K562 (cell line): ENCODE measurements around the gene LILRA6. TPM values are rescaled to one million over a fixed set of nuclear protein-coding genes. Genes with fewer than 3 reads are reported as not detected.

Experiments
- ATAC-seq: fragments of 200-7000 bp; cut with Tn5 transposase; 3 replicates; pipeline ENCODE4 v1.9.1; 2020; ENCODE audit warnings: moderate library complexity
- BruUV-seq: library from RNA; stranded (reverse); fragments of 400-500 nt; replicated peaks from 2 replicates; lab custom pipeline; 2021; lab: Mats Ljungman, UMichigan
- CTCF ChIA-PET: fragments of 300-600 bp; formaldehyde crosslinking; extraction: SDS; loops from one replicate; lab custom pipeline; 2021; ENCODE audit warnings: low intra/inter-chr PET ratio; lab: Yijun Ruan, JAX
- POLR2A ChIA-PET: fragments of 300-600, 350-650 bp; sonication (Branson Sonifier 250); formaldehyde crosslinking; extraction: SDS; loops from one replicate; lab custom pipeline; 2021; ENCODE audit warnings: antibody characterized with exemption, inconsistent platforms; lab: Yijun Ruan, JAX
- DNase-seq, 4 experiments: peaks; one replicate each; pipeline versions ENCODE4 v3.0.0 to v3.0.0-alpha.2; 2011 to 2018; ENCODE audit warnings: low spot score in 3 of 4, mixed read lengths in 3 of 4; ENCODE audit errors: extremely low read depth in 1 of 4
- FAIRE-seq: peaks from 2 replicates; lab custom pipeline; 2011; peaks lifted over from hg19 to GRCh38; lab: Jason Lieb, UNC
- H2AFZ ChIP-seq: 2 replicates; pipeline ENCODE4 v1.6.0; 2011; ENCODE audit warnings: low read depth, low read length, control low read depth, inconsistent platforms
- H3K27ac ChIP-seq: fragments of 200-600 bp; 3 replicates; pipeline ENCODE4 v1.8.0; 2011; ENCODE audit warnings: low read depth, mild to moderate bottlenecking, control low read depth, inconsistent platforms, low read length, moderate library complexity, mixed read lengths; ENCODE audit errors: extremely low read depth
- H3K27me3 ChIP-seq, 2 experiments: fragments of 300-600 bp in 1 of 2; 2 replicates in 1 of 2; 3 replicates in 1 of 2; pipeline versions ENCODE4 v1.6.0 to v1.8.0; 2011; ENCODE audit warnings: inconsistent platforms in 2 of 2, low read length in 2 of 2, mild to moderate bottlenecking in 1 of 2, mixed read lengths in 1 of 2, moderate library complexity in 1 of 2; ENCODE audit not compliant: control insufficient read depth in 2 of 2, insufficient read depth in 2 of 2
- H3K36me3 ChIP-seq: fragments of 300-600 bp; 3 replicates; pipeline ENCODE4 v1.8.0; 2011; ENCODE audit warnings: mild to moderate bottlenecking, low read length, inconsistent platforms; ENCODE audit not compliant: control insufficient read depth, insufficient read depth
- H3K4me1 ChIP-seq, 2 experiments: fragments of 200-600 bp in 1 of 2; replicated peaks in 1 of 2; 2 replicates in 1 of 2; 3 replicates in 1 of 2; pipeline versions ENCODE4 v1.5.1 to v1.8.0; 2011; ENCODE audit warnings: inconsistent platforms in 2 of 2, low read length in 2 of 2, mild to moderate bottlenecking in 1 of 2, mixed read lengths in 1 of 2, moderate library complexity in 1 of 2; ENCODE audit not compliant: control insufficient read depth in 2 of 2, insufficient read depth in 2 of 2
- H3K4me2 ChIP-seq: 2 replicates; pipeline ENCODE4 v1.6.1; 2011; ENCODE audit warnings: low read length, control low read depth, inconsistent platforms, mixed read lengths; ENCODE audit not compliant: insufficient read depth
- H3K4me3 ChIP-seq: fragments of 200-600 bp; sonication (generic), shearing (Covaris generic); 2 replicates; pipeline ENCODE4 v1.5.1; 2016; ENCODE audit warnings: control low read depth, inconsistent platforms
- H3K79me2 ChIP-seq: fragments of 200-600 bp; 3 replicates; pipeline ENCODE4 v1.8.0; 2011; ENCODE audit warnings: low read length, inconsistent platforms; ENCODE audit not compliant: control insufficient read depth, insufficient read depth
- H3K9ac ChIP-seq, 2 experiments: 2 replicates each; pipeline versions ENCODE4 v1.6.0 to v1.6.1; 2011; ENCODE audit warnings: low read depth in 2 of 2, low read length in 2 of 2, control low read depth in 1 of 2, inconsistent platforms in 1 of 2, mild to moderate bottlenecking in 1 of 2, mixed read lengths in 1 of 2; ENCODE audit not compliant: insufficient read depth in 1 of 2
- H3K9me1 ChIP-seq: one replicate; pipeline ENCODE4 v1.6.0; 2011; ENCODE audit warnings: inconsistent platforms, mild to moderate bottlenecking, low read length, moderate library complexity; ENCODE audit not compliant: control insufficient read depth, insufficient read depth
- H3K9me3 ChIP-seq: replicated peaks from 2 replicates; pipeline ENCODE4 v1.5.1; 2011; ENCODE audit warnings: low read depth, low read length, inconsistent platforms; ENCODE audit not compliant: control insufficient read depth, insufficient read depth
- H4K20me1 ChIP-seq: replicated peaks from 2 replicates; pipeline ENCODE4 v1.6.1; 2011; ENCODE audit warnings: low read length, inconsistent platforms, mixed read lengths; ENCODE audit not compliant: control insufficient read depth, insufficient read depth
- ARID1B ChIP-seq: fragments of 450-650 bp; IDR thresholded peaks from 2 replicates; pipeline ENCODE4 v1.6.1; 2016; ENCODE audit warnings: antibody characterized with exemption, mild to moderate bottlenecking, inconsistent platforms
- CTBP1 ChIP-seq: fragments of 450-650 bp; IDR thresholded peaks from 2 replicates; pipeline ENCODE4 v1.6.1; 2016; ENCODE audit warnings: borderline replicate concordance
- E2F4 ChIP-seq: sonication (generic); formaldehyde crosslinking; IDR thresholded peaks from 2 replicates; pipeline ENCODE4 v1.8.0; 2022; ENCODE audit warnings: mild to moderate bottlenecking, low read depth, missing genetic modification reagents
- EWSR1 ChIP-seq: fragments of 450-650 bp; IDR thresholded peaks from 2 replicates; pipeline ENCODE4 v1.6.1; 2018; ENCODE audit warnings: borderline replicate concordance, mild to moderate bottlenecking, low read depth, moderate library complexity; ENCODE audit not compliant: partially characterized antibody
- GATAD2B ChIP-seq: fragments of 450-650 bp; IDR thresholded peaks from 2 replicates; pipeline ENCODE4 v1.6.1; 2017; ENCODE audit warnings: mild to moderate bottlenecking, borderline replicate concordance
- JUNB ChIP-seq: fragments of 450-650 bp; formaldehyde crosslinking; conservative IDR thresholded peaks from 2 replicates; pipeline ENCODE4 v1.4.0; 2020; ENCODE audit warnings: mild to moderate bottlenecking
- JUND ChIP-seq, 2 experiments: IDR thresholded peaks; 2 replicates in 1 of 2; 3 replicates in 1 of 2; pipeline ENCODE4 v1.6.1; 2011; ENCODE audit warnings: borderline replicate concordance in 2 of 2, low read depth in 2 of 2, low read length in 2 of 2, improper control_type of control experiment in 1 of 2, missing biosample characterization in 1 of 2, missing genetic modification characterization in 1 of 2, missing genetic modification reagents in 1 of 2
- MEIS2 ChIP-seq: fragments of 450-650 bp; IDR thresholded peaks from 2 replicates; pipeline ENCODE4 v1.6.1; 2014; ENCODE audit warnings: mild to moderate bottlenecking; ENCODE audit not compliant: partially characterized antibody
- PHF21A ChIP-seq: fragments of 450-650 bp; IDR thresholded peaks from 2 replicates; pipeline ENCODE4 v1.6.1; 2017; ENCODE audit warnings: low read depth, borderline replicate concordance
- POLR2AphosphoS5 ChIP-seq: IDR thresholded peaks from 2 replicates; pipeline ENCODE4 v1.6.1; 2011; ENCODE audit warnings: mild to moderate bottlenecking, low read depth, low read length, moderate library complexity; ENCODE audit not compliant: control insufficient read depth, insufficient read depth
- ZC3H11A ChIP-seq: IDR thresholded peaks from 2 replicates; pipeline ENCODE4 v1.6.1; 2012; ENCODE audit warnings: low read depth, low read length, improper control_type of control experiment
- ZNF780A ChIP-seq: fragments of 250-450 bp; sonication (Bioruptor Pico); IDR thresholded peaks from 2 replicates; pipeline ENCODE4 v1.5.0; 2021; ENCODE audit warnings: mild to moderate bottlenecking
- WGBS: fragments of 100-300 bp; shearing (Covaris generic); methylation state at CpG from one replicate; pipeline ENCODE4 v1.1.6; 2016; ENCODE audit warnings: low coverage, mixed read lengths; ENCODE audit not compliant: insufficient coverage; ENCODE audit errors: missing lambda C conversion rate; 5-methylcytosine and 5-hydroxymethylcytosine counted together
- in situ Hi-C: fragments of 300-500 bp; cut with MboI; formaldehyde crosslinking; loops from 4 replicates; pipeline ENCODE4 v1.15.0; 2018; ENCODE audit warnings: inconsistent platforms, mixed read lengths
- intact Hi-C: fragments of 100-400 bp; cut with micrococcal nuclease; formaldehyde crosslinking; loops from 2 replicates; pipeline ENCODE4 v1.14.2; 2022
- polyA plus RNA-seq, 8 experiments: library from polyadenylated mRNA; depleted of rRNA in 4 of 8; stranded (reverse) in 5 of 8; unstranded in 3 of 8; fragments of >200 nt; fragmentation: Nextera tagmentation in 2 of 8; fragmentation: Illumina TruSeq in 1 of 8; extraction: Ambion mirVana in 2 of 8; extraction: Trizol in 1 of 8; gene quantifications; 2 replicates each; pipeline versions ENCODE4 v1.2.1 to v1.2.3, GENCODE V29; 2011 to 2014; ENCODE audit warnings: inconsistent platforms in 1 of 8, missing spikeins in 1 of 8
- total RNA-seq, 7 experiments: library from RNA; depleted of rRNA in 6 of 7; stranded (reverse); fragments of >200 nt in 6 of 7; fragmentation: Illumina TruSeq in 2 of 7; extraction: Trizol in 2 of 7; gene quantifications; 2 replicates each; pipeline versions ENCODE4 v1.2.1 to v1.2.3, GENCODE V29; 2011 to 2021; ENCODE audit warnings: low replicate concordance in 1 of 7
- TF ChIP-seq, protein P1 (sequence below): fragments of 450-650 bp; IDR thresholded peaks from 2 replicates; pipeline ENCODE4 v1.6.1; 2014; ENCODE audit warnings: low read depth, mild to moderate bottlenecking, moderate library complexity, borderline replicate concordance
- TF ChIP-seq, protein P2 (sequence below): sonication (generic); formaldehyde crosslinking; IDR thresholded peaks from 2 replicates; pipeline ENCODE4 v1.8.1; 2023; ENCODE audit warnings: mild to moderate bottlenecking, missing genetic modification reagents, moderate library complexity
- TF ChIP-seq, protein P3 (sequence below): sonication (generic); formaldehyde crosslinking; IDR thresholded peaks from 2 replicates; pipeline ENCODE4 v1.9.0; 2022; ENCODE audit warnings: mild to moderate bottlenecking, missing genetic modification reagents

The LILRA6 gene
- total and polyA plus RNA-seq, 9 of the 15 experiments (the other 6 are each of a cell fraction or from before 2014, with no cell fraction given), result 0.03 TPM; not detected in 8

DNA sequence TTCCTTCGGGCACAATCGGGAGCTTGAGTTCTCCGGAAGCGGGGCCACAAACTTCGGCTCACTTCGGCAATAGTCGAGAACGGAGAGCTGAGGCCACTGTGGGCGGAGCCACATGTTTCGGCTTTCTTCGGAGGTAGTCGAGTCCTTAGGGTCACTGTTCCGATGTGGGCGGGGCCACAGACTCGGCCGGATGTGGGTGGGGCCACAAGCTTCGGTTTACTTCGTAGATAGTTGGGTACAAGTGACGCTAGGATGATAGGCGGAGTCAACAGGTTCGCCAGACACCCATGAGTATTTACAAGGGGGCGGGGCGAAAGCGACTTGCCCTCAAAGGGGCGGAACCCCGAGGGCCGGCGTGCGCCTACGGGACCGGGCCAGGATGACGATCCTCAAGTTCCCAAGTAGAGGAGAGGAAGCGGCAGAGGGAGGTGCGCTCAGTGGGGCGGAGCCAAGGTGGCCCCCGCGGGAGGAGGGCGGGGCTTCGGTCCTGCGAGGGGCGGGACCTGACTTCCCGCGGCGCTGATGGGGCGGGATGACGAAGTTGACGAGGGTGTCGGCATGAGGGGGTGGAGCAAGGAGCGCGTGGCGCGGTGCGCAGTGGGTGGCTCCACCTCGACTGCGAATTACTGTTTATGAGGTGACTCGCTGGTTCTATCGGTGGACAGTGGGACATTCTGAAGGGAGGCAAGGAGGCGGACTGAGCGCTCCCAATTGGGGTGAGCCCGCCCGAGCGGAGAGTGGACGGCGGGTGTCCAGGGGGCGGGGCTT is 52.7 kb downstream of the LILRA6 start:
- peaks cover 56% of the 10 kb centered on the region for H3K79me2 ChIP-seq
- no TSS peak for BruUV-seq
- peaks cover 5% of the 10 kb centered on the region for H3K9me1 ChIP-seq
- H3K27ac ChIP-seq, result peak overlapping the region; percentile 100
- H3K9ac ChIP-seq, result peak overlapping the region; percentile 98 to 99
- H3K36me3 ChIP-seq, result peaks cover 54% of the 10 kb centered on the region
- under 1% methylated on average over 48 of the region's 65 CpGs for WGBS
- H3K4me2 ChIP-seq, result peak overlapping the region; percentile 93
- peak overlapping the region; percentile 96 for H3K4me3 ChIP-seq
- peak; percentile 100 for FAIRE-seq
- no peaks in the 10 kb centered on the region for H3K9me3 ChIP-seq
- peak; percentile 86 to 100 (median 91) for DNase-seq
- ATAC-seq, result peak; percentile 75
- ChIA-PET POLR2A (interaction anchor here (0.6 to 7.0 kb wide), 18 partner anchors 8 to 76 kb away, joined by 4 to 206 read pairs (median 6); partner anchors contain the start of genes CNOT3, LENG1, RPS9 and TMC4), CTCF (no interaction called here)
- intact Hi-C loops (loop anchor here (2.0 to 5.0 kb wide), 2 partner anchors 19 to 42 kb away; no protein-coding TSS in a partner anchor), in situ Hi-C loops (no loop called here)
- no peaks in the 10 kb centered on the region for H4K20me1 ChIP-seq
- no peaks in the 10 kb centered on the region for H3K27me3 ChIP-seq
- H2AFZ ChIP-seq, result peak overlapping the region; percentile 98
- H3K4me1 ChIP-seq, result peaks cover 27 to 50% of the 10 kb centered on the region in 2 experiments
- TF ChIP-seq JUNB (no peak), MEIS2 (peak; percentile 68), JUND (IDR thresholded peaks at IDR 0.05; ENCODE audit: borderline replicate concordance, low read depth, low read length) (peak; percentile 42; the same call in 1 of the 2 replicates), JUND (tag; IDR thresholded peaks at IDR 0.05; ENCODE audit: borderline replicate concordance, low read depth, low read length) (no peak; the same call in 2 of the 3 replicates), CTBP1 (peak; percentile 81), GATAD2B (no peak), EWSR1 (no peak), ZC3H11A (no peak), ZNF780A (CRISPR knock-in tag) (no peak), ARID1B (peak; percentile 57; the same call in 1 of the 2 replicates), PHF21A (no peak), E2F4 (CRISPR knock-in tag) (peak; percentile 85), POLR2AphosphoS5 (peak; percentile 39; the same call in 1 of the 2 replicates)
- TF ChIP-seq, protein P1, sequence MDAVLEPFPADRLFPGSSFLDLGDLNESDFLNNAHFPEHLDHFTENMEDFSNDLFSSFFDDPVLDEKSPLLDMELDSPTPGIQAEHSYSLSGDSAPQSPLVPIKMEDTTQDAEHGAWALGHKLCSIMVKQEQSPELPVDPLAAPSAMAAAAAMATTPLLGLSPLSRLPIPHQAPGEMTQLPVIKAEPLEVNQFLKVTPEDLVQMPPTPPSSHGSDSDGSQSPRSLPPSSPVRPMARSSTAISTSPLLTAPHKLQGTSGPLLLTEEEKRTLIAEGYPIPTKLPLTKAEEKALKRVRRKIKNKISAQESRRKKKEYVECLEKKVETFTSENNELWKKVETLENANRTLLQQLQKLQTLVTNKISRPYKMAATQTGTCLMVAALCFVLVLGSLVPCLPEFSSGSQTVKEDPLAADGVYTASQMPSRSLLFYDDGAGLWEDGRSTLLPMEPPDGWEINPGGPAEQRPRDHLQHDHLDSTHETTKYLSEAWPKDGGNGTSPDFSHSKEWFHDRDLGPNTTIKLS, result peak; percentile 43; the same call in 1 of the 2 replicates
- TF ChIP-seq, protein P2, sequence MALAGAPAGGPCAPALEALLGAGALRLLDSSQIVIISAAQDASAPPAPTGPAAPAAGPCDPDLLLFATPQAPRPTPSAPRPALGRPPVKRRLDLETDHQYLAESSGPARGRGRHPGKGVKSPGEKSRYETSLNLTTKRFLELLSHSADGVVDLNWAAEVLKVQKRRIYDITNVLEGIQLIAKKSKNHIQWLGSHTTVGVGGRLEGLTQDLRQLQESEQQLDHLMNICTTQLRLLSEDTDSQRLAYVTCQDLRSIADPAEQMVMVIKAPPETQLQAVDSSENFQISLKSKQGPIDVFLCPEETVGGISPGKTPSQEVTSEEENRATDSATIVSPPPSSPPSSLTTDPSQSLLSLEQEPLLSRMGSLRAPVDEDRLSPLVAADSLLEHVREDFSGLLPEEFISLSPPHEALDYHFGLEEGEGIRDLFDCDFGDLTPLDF (CRISPR knock-in tag), result no peak
- TF ChIP-seq, protein P3, sequence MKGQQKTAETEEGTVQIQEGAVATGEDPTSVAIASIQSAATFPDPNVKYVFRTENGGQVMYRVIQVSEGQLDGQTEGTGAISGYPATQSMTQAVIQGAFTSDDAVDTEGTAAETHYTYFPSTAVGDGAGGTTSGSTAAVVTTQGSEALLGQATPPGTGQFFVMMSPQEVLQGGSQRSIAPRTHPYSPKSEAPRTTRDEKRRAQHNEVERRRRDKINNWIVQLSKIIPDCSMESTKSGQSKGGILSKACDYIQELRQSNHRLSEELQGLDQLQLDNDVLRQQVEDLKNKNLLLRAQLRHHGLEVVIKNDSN, result peak; percentile 19; the same call in 1 of the 2 replicates
